ENCODE measurements around the gene MALAT1.

MALAT1 gene

GRCh38 chr11:65496304-65497140 is 2.3 kb upstream of the MALAT1 start:
- peak; percentile 32 for DNase-seq (ENCODE audit: low read depth)
- peak overlapping the region; percentile 72 for H3K4me3 ChIP-seq (ENCODE audit: low read depth, low read length)
- TF ChIP-seq CTCF (IDR thresholded peaks at IDR 0.05; ENCODE audit: insufficient read depth, low read depth, low read length, missing control alignments) = no peak

GRCh38 chr11:65497141-65498041 is 1.5 kb upstream of the MALAT1 start:
- H3K4me3 ChIP-seq (ENCODE audit: low read depth, low read length) = peak overlapping the region; percentile 72
- peak; percentile 100 for DNase-seq (ENCODE audit: low read depth)
- TF ChIP-seq CTCF (IDR thresholded peaks at IDR 0.05; ENCODE audit: insufficient read depth, low read depth, low read length, missing control alignments) = no peak

- peak; percentile 90 for DNase-seq (ENCODE audit: low read depth)
- TF ChIP-seq CTCF (IDR thresholded peaks at IDR 0.05; ENCODE audit: insufficient read depth, low read depth, low read length, missing control alignments) = no peak
- H3K4me3 ChIP-seq (ENCODE audit: low read depth, low read length) = peak overlapping the region; percentile 72
Measured at GRCh38 chr11:65498042-65498726, 661 bp upstream of the MALAT1 start.

- H3K4me3 ChIP-seq (ENCODE audit: low read depth, low read length) = peak overlapping the region; percentile 72
- no peak for DNase-seq (ENCODE audit: low read depth)
- no peak for TF ChIP-seq CTCF (IDR thresholded peaks at IDR 0.05; ENCODE audit: insufficient read depth, low read depth, low read length, missing control alignments)
Measured at GRCh38 chr11:65498727-65498976, 193 bp upstream of the MALAT1 start.

GRCh38 chr11:65499713-65500386 is 1.0 kb downstream of the MALAT1 start:
- H3K4me3 ChIP-seq (ENCODE audit: low read depth, low read length) = peak overlapping the region; percentile 72
- no peak for DNase-seq (ENCODE audit: low read depth)
- no peak for TF ChIP-seq CTCF (IDR thresholded peaks at IDR 0.05; ENCODE audit: insufficient read depth, low read depth, low read length, missing control alignments)

- peak; percentile 61 for DNase-seq (ENCODE audit: low read depth)
- no peak for TF ChIP-seq CTCF (IDR thresholded peaks at IDR 0.05; ENCODE audit: insufficient read depth, low read depth, low read length, missing control alignments)
- peak overlapping the region; percentile 72 for H3K4me3 ChIP-seq (ENCODE audit: low read depth, low read length)
Measured at GRCh38 chr11:65500387-65501185, 1.7 kb downstream of the MALAT1 start.
